ENCODE data around the gene ADD2.

GRCh38 chr2:70772486-70773155, 4.6 kb upstream of the ADD2 start:
- no peak for TF ChIP-seq CTCF (IDR thresholded peaks at IDR 0.05)
- no peak for TF ChIP-seq ZFX (IDR thresholded peaks at IDR 0.05; ENCODE audit: borderline replicate concordance)
